Measurements from ENCODE around the gene TAP2. TPM values are rescaled to one million over a fixed set of nuclear protein-coding genes. Genes with fewer than 3 reads are reported as not detected.
"Not testable (repeated sequence)": the region's sequence is repeated elsewhere in the genome, so short reads cannot be mapped to it uniquely, and the experiment has no call there.

TAP2 gene
- total RNA-seq, 4 donors from 2014 or later, result 6.9 to 16.0 (median 11.1) TPM

GRCh38 chr6:32815996-32816395 is 22.5 kb downstream of the TAP2 start:
- TF ChIP-seq EP300 (IDR thresholded peaks at IDR 0.05) (no peak), POLR2A (IDR thresholded peaks at IDR 0.05) (no peak), POLR2AphosphoS5 (IDR thresholded peaks at IDR 0.05) (no peak)
- TF ChIP-seq, protein P1, sequence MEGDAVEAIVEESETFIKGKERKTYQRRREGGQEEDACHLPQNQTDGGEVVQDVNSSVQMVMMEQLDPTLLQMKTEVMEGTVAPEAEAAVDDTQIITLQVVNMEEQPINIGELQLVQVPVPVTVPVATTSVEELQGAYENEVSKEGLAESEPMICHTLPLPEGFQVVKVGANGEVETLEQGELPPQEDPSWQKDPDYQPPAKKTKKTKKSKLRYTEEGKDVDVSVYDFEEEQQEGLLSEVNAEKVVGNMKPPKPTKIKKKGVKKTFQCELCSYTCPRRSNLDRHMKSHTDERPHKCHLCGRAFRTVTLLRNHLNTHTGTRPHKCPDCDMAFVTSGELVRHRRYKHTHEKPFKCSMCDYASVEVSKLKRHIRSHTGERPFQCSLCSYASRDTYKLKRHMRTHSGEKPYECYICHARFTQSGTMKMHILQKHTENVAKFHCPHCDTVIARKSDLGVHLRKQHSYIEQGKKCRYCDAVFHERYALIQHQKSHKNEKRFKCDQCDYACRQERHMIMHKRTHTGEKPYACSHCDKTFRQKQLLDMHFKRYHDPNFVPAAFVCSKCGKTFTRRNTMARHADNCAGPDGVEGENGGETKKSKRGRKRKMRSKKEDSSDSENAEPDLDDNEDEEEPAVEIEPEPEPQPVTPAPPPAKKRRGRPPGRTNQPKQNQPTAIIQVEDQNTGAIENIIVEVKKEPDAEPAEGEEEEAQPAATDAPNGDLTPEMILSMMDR (IDR thresholded peaks at IDR 0.05), result no peak
- no peaks in the 10 kb centered on the region for H3K4me1 ChIP-seq
- H3K27me3 ChIP-seq, result peaks cover 14% of the 10 kb centered on the region
- H3K36me3 ChIP-seq, result no peaks in the 10 kb centered on the region
- no peak for ATAC-seq
- no peak overlapping the region for H3K4me3 ChIP-seq
- H3K9me3 ChIP-seq, result no peaks in the 10 kb centered on the region
- WGBS, 2 donors (ENCODE audit: low coverage in 1 of 2), result 82 to 88% methylated on average over 2 of the region's 2 CpGs
- no peak overlapping the region for H3K27ac ChIP-seq

DNA sequence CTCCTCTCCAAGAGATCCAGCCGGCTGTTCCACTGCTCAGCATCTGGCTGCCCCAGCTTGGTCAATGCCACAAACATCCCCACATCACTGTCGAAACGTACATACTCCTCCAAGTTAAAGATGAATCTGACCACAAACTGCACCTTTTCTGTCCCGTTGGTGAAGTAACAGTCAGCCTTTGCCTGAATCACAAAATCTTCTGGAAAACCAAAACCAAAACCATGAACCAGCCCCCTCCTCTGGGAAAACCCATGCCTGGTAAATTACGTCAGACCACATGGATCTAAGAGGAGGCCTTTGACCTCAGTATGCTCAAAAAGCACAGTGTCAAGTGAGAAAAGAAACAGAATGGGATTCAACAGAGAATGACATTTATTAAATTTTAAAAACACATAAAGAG is 23.4 kb downstream of the TAP2 start:
- 64% methylated on average over 4 of the region's 5 CpGs; no CpG with 5 or more reads in 1 of the 2 donors for WGBS, 2 donors (ENCODE audit: low coverage in 1 of 2)
- TF ChIP-seq, protein P1 (IDR thresholded peaks at IDR 0.05), result no peak
- TF ChIP-seq POLR2AphosphoS5 (IDR thresholded peaks at IDR 0.05), result no peak
- no peak for TF ChIP-seq POLR2A (IDR thresholded peaks at IDR 0.05)
- no peak for TF ChIP-seq EP300 (IDR thresholded peaks at IDR 0.05)
- no peak for ATAC-seq
- H3K27me3 ChIP-seq, result peaks cover 14% of the 10 kb centered on the region
- no peak overlapping the region for H3K27ac ChIP-seq
- no peaks in the 10 kb centered on the region for H3K4me1 ChIP-seq
- no peak overlapping the region for H3K4me3 ChIP-seq
- no peaks in the 10 kb centered on the region for H3K36me3 ChIP-seq
- no peaks in the 10 kb centered on the region for H3K9me3 ChIP-seq

GRCh38 chr6:32814145-32814544 is 24.4 kb downstream of the TAP2 start:
- no peaks in the 10 kb centered on the region for H3K36me3 ChIP-seq
- peaks cover 14% of the 10 kb centered on the region for H3K27me3 ChIP-seq
- H3K9me3 ChIP-seq, result no peaks in the 10 kb centered on the region
- no peak overlapping the region for H3K4me3 ChIP-seq
- 71 to 94% methylated on average over 1 to 2 of the region's 2 CpGs for WGBS, 2 donors (ENCODE audit: low coverage in 1 of 2)
- ATAC-seq, result no peak
- no peaks in the 10 kb centered on the region for H3K4me1 ChIP-seq
- no peak overlapping the region for H3K27ac ChIP-seq
- TF ChIP-seq POLR2A (IDR thresholded peaks at IDR 0.05), result no peak
- no peak for TF ChIP-seq EP300 (IDR thresholded peaks at IDR 0.05)
- TF ChIP-seq, protein P1 (IDR thresholded peaks at IDR 0.05), result no peak

GRCh38 chr6:32809171-32809570 is 29.4 kb downstream of the TAP2 start:
- H3K36me3 ChIP-seq, result no peaks in the 10 kb centered on the region
- no peak for ATAC-seq
- no peaks in the 10 kb centered on the region for H3K9me3 ChIP-seq
- H3K27ac ChIP-seq, result no peak overlapping the region
- peaks cover 32% of the 10 kb centered on the region for H3K27me3 ChIP-seq
- WGBS, 2 donors (ENCODE audit: low coverage in 1 of 2), result 0 to 45% methylated on average over 1 of the region's 1 CpG
- TF ChIP-seq POLR2AphosphoS5 (IDR thresholded peaks at IDR 0.05), result no peak
- no peak overlapping the region for H3K4me3 ChIP-seq
- no peaks in the 10 kb centered on the region for H3K4me1 ChIP-seq

DNA sequence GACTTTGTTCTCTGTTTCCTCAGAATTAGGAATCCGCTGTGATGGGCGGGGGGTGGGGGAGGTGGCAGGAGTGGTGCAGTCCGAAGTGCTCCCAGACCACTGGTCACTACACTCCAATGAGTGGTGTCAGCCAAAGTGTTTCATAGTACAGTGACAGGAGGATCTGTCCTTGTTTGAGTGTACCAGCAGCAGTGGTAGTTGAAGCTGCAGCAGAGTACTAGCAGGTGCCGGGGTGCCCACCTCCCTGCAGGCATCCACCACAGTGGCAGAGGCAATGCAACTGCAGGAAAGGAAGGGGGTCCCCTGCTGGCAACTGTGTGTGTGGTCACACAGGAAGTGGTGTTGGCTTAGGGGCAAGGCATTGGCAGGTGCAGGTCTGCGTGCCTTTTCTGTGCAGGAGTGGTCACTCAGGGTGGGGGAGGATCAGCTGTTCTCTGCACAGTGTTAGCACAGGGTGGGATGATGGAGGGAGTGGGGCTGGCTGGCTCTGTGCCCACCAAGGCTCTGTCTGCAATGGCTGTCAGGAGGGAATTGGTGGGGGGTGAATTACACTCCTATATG is 31.4 kb downstream of the TAP2 start:
- Histone ChIP-seq H3K27ac (no peak overlapping the region), H3K9me3 (no peaks in the 10 kb centered on the region), H3K4me3 (no peak overlapping the region), H3K36me3 (no peaks in the 10 kb centered on the region), H3K27me3 (peaks cover 27% of the 10 kb centered on the region), H3K4me1 (no peaks in the 10 kb centered on the region)
- ATAC-seq, result no peak
- 90% methylated on average over 2 of the region's 5 CpGs; no CpG with 5 or more reads in 1 of the 2 donors for WGBS, 2 donors (ENCODE audit: low coverage in 1 of 2)
- TF ChIP-seq, protein P1 (IDR thresholded peaks at IDR 0.05), result no peak
- TF ChIP-seq POLR2A (IDR thresholded peaks at IDR 0.05), result no peak
- TF ChIP-seq POLR2AphosphoS5 (IDR thresholded peaks at IDR 0.05), result no peak
- TF ChIP-seq EP300 (IDR thresholded peaks at IDR 0.05), result no peak

DNA sequence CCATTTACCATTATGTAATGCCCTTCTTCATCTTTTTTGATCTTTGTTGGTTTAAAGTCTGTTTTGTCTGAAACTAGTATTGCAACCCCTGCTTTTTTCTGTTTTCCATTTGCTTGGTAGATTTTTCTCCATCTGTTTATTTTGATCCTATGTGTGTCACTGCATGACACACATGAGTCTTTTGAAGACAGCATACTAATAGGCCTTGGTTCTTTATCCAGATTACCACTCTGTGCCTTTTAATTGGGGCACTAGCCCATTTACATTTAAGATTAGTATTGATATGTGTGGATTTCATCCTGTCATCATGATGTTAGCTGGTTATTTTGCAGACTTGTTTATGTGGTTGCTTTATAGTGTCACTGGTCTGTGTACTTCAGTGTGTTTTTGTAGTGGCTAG is 33.1 kb downstream of the TAP2 start:
- H3K9me3 ChIP-seq, ATAC-seq, H3K4me3 ChIP-seq: not testable (repeated sequence)

More for the DNA sequence above, 33.1 kb downstream of the TAP2 start:
- H3K36me3 ChIP-seq, H3K27ac ChIP-seq, H3K4me1 ChIP-seq: not testable (repeated sequence)
- peaks cover 36% of the 10 kb centered on the region for H3K27me3 ChIP-seq
